HG03196 (cell line): ENCODE data around the gene SOX18.

Experiments
- ATAC-seq: cut with Tn5 transposase; IDR thresholded peaks from one replicate; pipeline ENCODE4 v1.9.1; 2021; ENCODE audit not compliant: unreplicated experiment

SOX18 gene

DNA sequence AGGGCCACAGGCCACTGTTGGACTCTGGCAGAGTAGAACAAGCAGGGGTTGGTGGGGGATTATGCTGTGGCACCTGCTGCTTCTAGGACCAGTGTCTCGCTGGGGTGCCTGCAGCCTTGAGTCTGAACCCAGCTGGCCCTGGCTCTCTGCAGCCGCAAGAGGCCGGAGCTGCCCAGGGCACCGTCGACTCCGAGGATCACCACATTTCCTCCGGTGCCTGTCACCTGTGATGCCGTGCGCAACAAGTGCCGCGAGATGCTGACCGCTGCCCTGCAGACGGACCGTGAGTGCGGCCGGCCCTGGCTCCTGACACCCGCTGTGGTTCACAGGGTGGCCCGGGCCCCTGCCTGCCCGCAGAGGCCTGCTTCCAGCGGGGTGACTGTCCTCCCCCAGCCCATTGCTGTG, 19.8 kb upstream of the SOX18 start:
- no peak for ATAC-seq

DNA sequence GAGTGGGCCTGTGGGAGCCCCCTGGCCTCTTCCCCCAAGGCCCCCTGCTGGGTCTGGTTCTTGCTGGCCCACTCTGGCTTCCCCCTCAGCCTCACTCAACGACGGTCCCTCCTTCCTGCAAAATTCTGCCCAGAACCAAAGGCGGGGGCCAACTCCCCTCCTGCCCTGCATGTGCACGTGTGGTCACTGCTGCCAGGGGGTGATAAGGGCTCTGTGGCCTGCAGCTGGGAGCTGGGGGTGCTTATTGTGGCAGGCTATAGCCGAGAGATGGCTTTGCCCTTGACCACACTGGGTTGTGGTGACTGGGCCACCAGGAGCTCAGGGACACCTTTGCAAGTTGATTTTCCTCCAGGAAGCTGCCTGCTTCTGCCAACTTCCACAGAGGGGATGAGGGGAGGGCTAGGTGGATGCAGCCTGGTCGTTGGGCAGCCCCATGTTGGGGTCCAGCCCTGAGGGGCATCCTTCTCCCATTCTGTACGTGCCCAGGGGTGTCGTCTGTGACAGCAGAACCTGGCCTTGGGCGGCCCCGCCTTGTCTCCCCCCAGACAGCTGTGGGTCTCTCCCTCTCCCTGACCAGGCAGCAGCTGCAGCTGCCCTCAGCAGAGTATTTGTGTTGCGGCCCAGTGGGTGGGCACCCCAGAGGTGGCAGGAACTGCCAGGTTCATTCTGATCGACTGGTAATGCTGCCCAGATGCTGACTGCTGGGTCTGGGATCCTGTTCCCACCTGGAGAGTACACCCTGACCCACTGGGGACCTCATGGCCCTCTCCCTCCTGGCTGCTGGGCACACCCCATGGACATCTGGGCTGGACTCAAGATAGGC, 19.2 kb upstream of the SOX18 start:
- ATAC-seq: no peak

DNA sequence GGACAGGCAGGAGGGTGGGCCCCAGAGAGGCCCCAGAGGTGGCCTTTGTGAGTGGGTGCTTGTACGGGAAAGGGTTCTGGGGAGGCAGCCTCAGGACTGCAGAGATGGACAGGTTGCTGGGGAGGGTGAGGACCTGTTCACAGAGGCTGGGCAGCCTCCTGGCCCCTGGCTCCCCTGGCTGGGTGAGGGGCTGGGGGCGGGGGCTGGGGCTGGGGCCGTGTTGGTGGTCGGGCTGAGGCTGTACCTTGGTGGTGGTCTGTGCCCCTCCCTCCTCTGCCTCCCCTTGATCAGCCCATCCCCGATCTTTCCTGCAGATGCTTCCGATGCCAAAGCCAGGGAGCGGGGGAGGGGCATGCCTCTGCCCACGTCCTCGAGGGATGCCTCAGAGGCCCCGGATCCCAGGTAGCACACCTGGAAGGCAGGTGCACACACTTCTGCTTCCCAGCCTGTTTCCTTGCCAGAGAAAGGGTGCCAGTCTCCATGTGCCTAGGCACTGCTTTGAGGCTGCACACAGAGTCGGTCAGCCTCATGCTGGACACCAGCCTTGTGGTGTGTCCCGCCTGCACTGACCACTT, 18.4 kb upstream of the SOX18 start:
- no peak for ATAC-seq

- ATAC-seq: no peak
These were observed 17.7 kb upstream of the SOX18 start for GRCh38 chr20:64067005-64067632.

DNA sequence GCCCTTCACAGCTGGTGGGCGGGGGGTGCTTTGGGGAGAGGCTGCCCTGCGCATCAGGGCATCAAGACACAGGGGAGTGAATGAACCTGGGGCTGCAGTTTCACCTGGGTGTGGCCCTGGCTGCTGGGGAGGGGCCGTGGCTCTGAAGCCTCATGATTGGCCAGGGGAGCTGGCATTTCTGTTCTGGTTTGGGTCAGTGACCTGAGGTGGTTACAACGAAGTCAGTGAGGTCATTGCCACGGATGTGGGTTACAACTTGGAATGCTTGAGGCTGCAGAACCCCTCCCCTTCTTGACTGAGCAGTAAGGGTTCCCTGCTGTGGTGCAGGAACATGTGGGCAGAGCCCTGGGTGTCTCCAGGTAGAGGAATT, 16.5 kb upstream of the SOX18 start:
- peak; percentile 34 for ATAC-seq

- ATAC-seq: no peak
These were observed 15.9 kb upstream of the SOX18 start for GRCh38 chr20:64065062-64065973.

GRCh38 chr20:64064145-64064698, 14.8 kb upstream of the SOX18 start:
- ATAC-seq: no peak

DNA sequence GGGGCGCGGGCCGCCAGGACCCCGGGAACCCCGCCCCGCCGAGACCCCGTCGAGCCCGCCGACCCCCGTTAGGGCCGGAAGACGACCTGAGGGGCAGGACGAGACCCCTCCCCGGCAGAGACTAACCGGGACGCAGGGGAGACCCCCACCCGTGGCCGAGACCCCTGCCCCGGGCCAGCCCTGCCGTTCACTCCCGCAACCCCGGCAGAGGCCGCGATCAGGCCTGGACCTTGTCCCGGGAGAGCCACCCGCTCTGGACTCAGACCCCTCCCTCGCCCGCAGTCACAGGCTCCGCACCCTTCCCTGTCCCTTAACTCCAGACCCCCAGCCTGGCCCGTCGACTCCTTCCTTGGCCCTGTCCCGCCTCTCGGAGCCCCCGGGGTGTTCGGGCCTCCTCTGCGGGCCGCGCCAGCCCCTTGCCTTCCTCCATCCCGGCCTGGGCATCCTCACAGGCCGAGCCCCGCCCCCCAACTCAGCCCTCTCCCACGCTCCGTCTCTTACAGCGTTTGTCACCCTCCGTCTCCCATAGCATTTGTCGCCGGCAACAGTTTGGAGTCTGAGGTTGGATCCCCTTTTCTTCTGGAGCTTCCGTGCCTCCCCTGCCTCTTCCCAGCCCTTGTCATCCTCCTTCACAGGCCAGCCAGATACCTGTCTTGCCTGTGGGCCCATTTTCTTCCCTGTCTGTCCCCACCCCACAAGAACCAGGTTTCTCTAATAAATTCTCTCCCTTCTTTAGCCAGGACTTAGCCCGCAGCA, 14.1 kb upstream of the SOX18 start:
- ATAC-seq: no peak

DNA sequence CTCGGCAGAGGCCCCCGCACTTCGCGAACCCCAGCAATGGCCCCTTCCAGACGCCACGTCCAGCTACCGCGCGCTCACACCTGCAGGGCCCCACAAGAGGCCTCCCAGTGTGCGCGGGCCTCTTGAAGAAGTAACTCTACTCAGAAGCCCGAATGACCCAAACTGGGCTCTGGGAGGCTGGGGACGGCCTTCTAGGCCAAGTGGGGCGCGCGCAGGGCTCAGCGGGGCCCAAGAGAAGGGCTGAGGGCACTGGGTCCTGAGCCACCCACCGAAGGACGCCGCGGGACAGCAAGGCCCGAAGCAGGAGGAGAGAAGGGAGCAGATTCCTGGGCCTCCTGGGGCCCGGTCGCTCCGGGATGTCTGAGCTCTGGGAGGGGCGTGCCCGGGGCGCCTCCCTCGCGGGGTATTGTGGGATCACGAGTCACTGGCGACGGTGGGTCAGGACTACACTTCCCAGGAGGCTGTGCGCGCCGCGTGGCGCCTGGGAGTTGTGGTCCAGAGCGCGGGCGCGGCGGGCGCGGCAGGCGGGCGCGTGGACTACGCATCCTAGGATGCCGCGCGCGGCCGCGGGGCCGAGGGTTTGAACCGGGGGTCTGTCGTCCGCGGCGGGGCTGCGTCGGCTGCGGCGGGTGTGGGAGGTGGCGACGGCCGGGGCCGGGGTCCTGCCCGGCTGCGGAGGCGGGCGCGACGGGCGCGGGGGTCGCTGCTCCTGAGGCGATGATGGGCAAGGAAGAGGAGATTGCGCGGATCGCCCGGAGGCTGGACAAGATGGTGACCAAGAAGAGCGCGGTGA, 13.4 kb upstream of the SOX18 start, which contains the start of gene TCEA2:
Gene TCEA2, plus strand, starts transcription at position 603 of the 793 bp plus-strand sequence. Its CDS starts 115 bp downstream, at position 718.
- peak; percentile 74 for ATAC-seq

DNA sequence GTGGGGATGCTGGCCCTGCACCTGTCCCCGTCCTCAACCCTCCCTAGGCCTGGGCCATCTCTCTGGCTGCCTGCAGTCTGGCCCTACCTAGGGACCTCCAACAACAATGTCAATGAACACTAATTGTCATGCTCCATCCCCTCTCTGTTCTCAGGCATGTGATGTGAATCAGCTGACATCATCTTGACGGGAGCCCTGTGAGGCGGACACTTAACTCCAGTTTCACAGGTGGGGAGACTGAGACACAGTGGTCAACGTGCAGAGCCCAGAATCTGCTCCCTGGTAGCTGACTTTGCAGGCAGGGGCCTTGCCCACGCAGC, 12.8 kb upstream of the SOX18 start:
- no peak for ATAC-seq

DNA sequence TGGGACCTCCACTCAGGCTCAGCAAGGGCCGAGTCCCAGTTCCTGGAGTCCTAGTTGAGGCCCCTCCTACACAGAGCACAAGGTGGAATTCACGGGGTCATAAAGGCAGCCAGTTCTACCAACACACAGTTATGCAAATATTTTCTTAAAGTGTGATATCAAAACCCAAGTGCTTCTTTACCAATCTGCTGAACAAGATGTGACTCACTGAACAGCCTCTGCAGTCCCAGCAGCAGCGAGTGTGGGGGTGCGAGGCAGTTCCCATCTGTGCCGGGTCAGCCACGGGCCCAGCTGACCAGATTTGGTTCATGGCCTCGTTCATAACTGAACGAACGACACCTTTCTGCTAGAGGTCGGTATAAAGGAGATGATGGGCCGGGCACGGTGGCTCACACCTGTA, 9.1 kb upstream of the SOX18 start:
- ATAC-seq: no peak

DNA sequence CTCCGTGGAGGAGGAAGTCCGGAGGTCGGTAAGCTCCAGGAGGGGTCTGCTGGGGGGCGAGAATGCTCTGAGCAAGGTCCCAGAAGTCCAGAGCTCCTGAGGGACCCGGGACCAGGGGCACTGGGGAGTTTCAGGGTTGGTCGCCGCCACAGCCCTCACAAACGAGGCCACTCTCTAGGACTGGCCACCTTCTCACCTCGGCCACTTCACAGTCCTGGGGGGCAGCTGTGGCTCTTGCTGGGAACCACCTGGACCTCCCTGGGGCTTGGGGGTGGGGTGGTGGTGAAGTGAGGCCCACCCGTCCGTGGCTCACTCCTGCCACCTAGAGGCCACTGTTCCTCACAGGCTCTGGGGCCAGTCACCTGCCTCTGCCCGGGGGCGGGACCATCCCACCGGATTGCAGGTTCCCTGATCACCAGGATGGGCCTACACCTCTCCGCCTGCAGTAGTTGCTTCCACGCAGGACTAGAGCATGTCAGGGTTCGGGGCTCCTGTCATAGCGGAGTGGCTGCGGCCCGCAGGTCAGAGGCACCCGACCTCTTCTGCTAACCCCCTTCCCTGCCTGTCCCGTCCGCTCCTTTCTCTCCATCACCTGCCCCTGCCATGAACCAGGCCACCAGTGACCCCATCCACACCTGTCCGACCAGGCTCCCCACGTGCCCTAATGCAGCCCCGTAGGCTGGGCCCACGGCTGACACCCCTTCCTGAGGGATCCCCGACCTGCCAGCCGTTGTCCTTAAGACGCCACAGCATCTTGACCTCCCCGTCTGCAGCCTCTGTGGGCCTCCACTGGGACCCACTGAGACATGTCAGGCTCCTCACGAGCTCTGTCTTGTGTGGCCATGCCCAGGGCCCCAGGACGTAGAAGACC, 8.4 kb upstream of the SOX18 start:
- no peak for ATAC-seq

DNA sequence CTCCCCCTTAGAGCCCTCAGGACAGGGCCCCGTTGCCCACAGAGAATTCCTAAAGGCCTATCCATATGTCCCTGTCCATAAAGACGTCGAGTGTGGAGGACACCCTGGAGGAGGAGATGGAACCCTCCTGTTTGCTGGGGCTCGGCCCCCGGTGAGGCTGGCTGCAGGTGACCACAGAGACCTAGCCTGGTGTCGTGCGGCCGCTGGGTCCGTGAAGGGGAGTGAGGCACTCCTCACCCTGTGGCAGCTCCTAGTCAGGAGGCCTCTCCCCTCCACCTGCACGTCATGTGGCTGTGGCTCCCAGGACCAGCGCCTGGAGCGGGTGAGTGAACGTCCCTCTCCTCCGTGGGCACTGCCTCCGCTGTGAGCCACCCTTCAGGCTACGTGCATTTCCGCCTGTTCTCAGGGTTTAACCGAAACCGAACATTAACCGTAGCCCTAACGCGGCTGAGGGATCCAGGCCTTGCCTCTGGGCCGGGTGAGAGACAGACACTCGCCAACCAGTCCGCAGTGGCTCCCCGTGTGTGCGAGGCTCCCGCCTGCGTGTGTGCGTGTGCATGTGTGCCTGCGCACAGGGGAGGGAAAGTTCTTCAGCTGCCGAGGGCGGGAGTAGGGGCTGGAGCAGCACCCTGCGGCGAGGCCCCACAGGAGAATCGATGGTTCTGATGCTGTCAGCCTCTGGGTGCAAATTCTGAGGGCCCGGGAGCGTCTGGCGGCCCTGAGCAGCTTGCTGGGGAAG, 7.6 kb upstream of the SOX18 start:
- no peak for ATAC-seq

DNA sequence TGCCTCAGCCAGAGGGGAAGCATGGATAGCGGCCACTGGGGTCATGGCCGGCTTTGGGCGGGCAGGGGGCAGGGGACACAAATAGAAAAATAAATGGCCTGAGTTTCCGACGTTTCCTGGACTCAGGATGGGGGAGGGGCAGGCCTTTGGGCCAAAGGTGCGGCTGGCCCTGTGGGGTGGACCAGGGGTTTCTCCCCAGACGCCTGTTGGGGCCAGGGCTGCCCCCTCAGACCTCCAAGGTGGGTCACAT, 7.1 kb upstream of the SOX18 start:
- no peak for ATAC-seq

DNA sequence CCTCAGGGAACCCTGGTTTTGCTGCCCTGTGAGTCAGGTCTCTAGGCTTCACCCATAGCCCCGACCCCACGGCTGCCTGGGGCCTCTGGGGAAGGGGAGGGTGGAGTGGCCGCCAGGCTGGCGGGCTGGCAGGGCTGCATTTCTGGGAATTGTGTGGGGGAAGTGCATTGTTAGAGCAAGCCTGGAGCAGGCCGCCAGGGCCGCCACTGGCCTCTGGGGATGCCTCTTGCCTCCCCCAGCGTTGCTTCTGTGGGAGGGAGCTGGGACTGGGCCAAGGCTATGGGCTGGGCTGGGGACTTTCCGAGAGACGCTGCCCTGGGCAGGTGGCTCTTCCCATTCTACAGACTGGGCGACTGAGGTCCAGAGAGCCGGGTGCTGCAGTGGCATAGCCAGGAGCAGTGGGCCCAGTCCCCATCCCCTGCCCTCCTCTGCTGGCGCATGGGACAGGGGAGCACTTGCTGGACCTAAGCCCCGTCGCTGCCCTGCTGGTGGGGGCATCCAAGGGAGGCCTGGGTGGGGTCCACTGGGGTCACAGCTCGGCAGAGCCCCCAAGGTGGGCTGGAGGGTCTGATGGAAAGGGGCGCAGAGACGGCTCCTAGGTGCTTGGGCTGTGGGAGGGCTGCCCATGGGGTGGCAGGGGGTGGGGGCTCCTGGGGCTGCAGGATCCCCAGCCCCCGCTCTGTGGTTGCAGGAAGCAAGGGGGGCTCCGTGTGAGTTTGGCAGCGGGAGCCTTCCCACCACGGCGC, 6.6 kb upstream of the SOX18 start:
- ATAC-seq: no peak

GRCh38 chr20:64055396-64055892, 6.0 kb upstream of the SOX18 start:
- no peak for ATAC-seq
